Right lung (tissue), 5 donors: ENCODE results near the gene CCDC158. TPM values are rescaled to one million over a fixed set of nuclear protein-coding genes. Genes with fewer than 3 reads are reported as not detected.
"Not testable (repeated sequence)": the region's sequence is repeated elsewhere in the genome, so short reads cannot be mapped to it uniquely, and the experiment has no call there.

Experiments used
- DNase-seq, 2 donors: peaks; one replicate each; pipeline ENCODE4 v3.0.0-alpha.2; 2013
- polyA plus RNA-seq, 5 donors: library from polyadenylated mRNA; unstranded; fragments of 120-200 nt; gene quantifications; one replicate each; pipeline versions ENCODE4 v1.2.1 to v1.2.3, GENCODE V29; 2013; ENCODE audit warnings: inconsistent platforms in 1 of 5, low replicate concordance in 1 of 5; ENCODE audit not compliant: insufficient read length in 5 of 5, insufficient read depth in 1 of 5

CCDC158 gene
- polyA plus RNA-seq, 5 donors = 0.72 to 1.8 (median 1.3) TPM

GRCh38 chr4:76281594-76281993 lies 139.3 kb downstream of the CCDC158 start:
- DNase-seq = not testable (repeated sequence)

DNA sequence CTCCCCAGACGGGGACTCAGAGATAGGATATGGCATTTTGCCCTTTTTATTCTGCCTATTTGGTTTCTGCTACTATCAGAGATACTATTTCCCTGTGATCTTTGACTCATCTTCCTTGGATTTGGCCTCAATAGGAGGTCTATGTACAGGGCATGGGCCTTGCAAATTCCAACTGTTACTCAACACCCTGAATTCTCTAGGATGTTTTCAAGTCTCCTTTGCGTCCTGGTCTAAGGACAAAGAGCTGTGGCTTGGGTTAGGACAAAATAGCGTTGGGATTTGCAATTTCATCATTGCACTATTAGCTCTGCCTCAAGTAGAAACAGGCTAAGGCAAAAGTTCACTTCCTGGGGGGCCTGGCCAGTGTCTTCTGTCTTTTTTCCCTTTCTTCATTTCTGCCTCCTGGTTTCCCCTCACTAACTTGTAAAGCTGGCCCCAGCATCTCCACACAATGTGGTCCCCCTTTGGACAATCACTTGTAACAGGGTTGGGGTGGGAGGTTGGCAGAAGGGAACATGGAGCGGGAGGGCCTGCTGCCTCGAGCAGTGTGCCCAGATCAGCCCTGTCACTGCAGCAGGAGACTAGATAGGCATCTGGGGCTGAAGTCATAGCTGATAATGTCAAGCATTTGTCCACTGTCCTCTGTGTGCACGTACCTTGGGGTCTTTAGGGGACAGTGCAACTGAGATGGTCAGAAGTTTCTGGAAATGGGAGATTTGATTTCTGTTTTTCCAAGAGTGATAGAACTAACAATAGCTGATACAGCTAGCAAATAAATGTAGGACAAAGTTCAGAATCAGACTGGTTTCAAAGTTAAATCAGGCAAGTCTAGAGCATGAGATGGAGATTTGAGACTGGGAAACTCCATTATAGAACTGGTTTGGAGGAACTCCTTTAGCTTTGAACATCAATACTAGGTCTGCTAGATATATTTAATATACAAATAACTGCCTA lies 140.2 kb downstream of the CCDC158 start:
- DNase-seq = no peak

DNA sequence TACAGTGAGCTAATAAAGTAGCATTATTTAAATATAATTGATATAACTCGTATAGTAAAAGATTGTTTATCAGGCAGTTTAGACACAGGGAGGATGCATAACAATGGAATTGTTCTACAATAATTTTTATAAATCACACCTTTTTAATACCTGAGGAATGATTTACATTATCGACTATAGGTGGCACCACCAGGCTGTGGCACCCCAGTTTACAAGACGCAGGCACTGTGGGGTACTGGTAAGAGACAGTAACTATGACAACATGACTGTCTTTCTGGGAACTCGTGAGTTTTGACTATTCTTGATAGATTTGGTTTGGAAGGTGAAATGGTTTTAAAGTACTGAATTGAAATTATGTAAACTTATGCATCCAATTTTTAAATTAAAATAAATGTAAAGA lies 141.5 kb downstream of the CCDC158 start:
- DNase-seq = no peak

DNA sequence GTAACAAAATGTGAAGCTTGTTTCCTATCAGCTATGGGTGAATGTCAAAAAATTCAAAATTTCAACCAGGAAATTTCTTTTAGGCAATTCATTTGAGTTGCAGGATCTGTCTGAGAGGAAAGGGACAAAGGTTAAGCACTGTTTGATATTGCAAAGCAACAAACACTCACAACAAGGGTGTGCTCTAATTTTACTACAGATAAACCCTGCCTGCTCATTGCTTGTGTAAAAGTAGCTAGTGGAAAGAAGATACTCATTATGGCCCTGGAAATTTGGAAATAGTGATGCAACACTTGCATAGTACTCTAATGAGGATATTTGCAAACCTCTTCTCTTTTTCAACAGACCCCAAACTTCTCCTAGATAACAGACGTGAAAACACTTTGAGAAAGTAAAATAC lies 142.4 kb downstream of the CCDC158 start:
- DNase-seq = no peak

DNA sequence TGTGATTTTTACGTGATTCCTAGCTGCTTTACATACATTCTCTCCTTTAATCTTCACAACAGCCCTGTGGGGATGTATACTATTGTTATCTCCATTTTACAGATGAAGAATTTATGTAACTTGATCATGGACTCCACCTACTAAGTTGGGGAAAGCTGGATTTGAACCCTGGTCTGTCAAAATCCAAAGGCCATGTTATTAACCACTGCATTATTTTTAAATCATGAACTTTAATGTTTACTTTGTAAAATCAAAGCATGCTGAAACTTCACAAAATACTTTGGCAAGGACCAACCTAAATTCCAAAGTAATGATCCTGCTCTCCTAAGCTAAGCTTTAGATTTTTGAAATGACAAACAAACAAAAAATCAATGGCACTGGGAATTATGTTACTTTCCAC lies 143.3 kb downstream of the CCDC158 start:
- DNase-seq = no peak

- no peak for DNase-seq
Observed at GRCh38 chr4:76276813-76277212, 144.1 kb downstream of the CCDC158 start.

GRCh38 chr4:76275486-76276124 lies 145.3 kb downstream of the CCDC158 start:
- no peak for DNase-seq

GRCh38 chr4:76272999-76273398 lies 147.9 kb downstream of the CCDC158 start:
- DNase-seq = no peak

- DNase-seq = no peak
Observed at GRCh38 chr4:76272582-76272981, 148.4 kb downstream of the CCDC158 start.

- DNase-seq = no peak
Observed at GRCh38 chr4:76272073-76272472, 148.9 kb downstream of the CCDC158 start.

DNA sequence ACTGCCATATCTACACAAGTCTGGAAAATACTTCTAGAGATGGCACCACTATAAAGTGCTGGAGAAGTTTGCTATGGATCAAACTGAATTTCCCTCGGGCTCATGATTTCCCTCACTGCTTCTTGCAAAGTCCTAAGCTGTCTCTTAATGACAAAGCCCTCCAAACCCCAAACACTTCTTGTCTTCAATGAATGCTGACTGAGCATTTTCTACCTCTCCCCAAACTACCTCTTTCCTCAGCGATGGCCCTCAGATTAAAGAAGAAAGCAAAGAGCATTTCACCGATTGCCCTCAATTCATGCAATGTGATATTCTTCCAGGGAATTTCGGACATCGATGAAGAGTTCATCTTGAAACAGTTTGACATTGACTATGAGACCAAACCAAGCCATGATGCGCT lies 149.7 kb downstream of the CCDC158 start:
- no peak for DNase-seq

GRCh38 chr4:76270244-76271175 lies 150.4 kb downstream of the CCDC158 start:
- peak in 1 of 2 donors; percentile 11 for DNase-seq

DNA sequence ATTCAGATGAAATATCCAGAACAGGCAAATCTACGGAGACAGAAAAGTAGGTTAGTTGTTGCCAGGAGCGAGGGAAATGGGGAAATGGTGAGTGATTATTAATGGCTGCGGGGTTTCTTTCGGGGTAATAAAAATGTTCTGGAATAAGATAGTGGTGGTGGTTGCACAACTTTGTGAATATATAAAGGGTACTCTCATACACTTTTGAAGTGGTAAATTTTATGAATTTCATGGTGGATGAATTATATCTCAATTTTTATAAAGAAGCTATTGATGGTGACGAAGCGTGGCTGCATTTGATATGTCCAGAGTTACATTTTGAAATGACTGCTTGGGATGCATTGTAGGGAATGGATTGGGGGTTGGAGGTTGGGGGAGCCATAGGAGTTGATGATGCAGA lies 153.1 kb downstream of the CCDC158 start:
- no peak for DNase-seq

DNA sequence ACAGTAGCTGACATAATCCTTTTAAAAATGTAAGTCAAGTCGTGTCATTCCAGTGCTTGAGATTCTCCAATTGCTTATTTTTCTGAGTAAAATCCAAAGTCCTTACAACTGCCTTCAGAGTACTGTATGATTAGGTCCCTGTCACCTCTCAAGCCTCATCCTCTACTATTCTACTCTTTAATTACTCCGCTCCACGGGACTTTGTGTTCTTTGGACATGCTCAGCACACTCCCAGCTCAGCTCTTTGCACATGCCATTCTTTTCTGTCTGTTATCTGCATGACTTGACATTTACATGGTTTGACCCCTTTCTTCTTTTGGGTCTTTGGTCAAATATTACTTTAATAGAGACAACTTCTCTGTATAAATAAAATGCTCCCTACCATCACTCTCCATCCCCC lies 154.3 kb downstream of the CCDC158 start:
- DNase-seq = no peak

- no peak for DNase-seq
Observed at GRCh38 chr4:76265631-76266218, 155.2 kb downstream of the CCDC158 start.

Other genes with a start within 250 kb of the CCDC158 start
- gene SCARB2, start 207.3 kb downstream of the CCDC158 start, polyA plus RNA-seq = 100 to 1,000 TPM; 193 to 266 (median 240) TPM
- gene FAM47E, start 169.4 kb downstream of the CCDC158 start, polyA plus RNA-seq = 1 to 10 TPM; 5.6 to 8.7 (median 6.4) TPM
- 1 to 10 TPM; 2.0 to 4.1 (median 2.6) TPM for gene STBD1, start 114.4 kb downstream of the CCDC158 start, polyA plus RNA-seq
- 10 to 100 TPM; 11.7 to 21.6 (median 14.5) TPM for gene SHROOM3, start 14.1 kb upstream of the CCDC158 start, polyA plus RNA-seq